Mucosa of stomach (tissue), 1 donor: ENCODE results near the gene RHOU.
"Not testable (repeated sequence)": the region's sequence is repeated elsewhere in the genome, so short reads cannot be mapped to it uniquely, and the experiment has no call there.

ENCODE experiments used
- H3K27me3 ChIP-seq: one replicate; pipeline ENCODE4 v1.7.0; 2013; ENCODE audit warnings: mild to moderate bottlenecking, low read length; ENCODE audit not compliant: control insufficient read depth, insufficient read depth
- H3K36me3 ChIP-seq: one replicate; pipeline ENCODE4 v1.7.0; 2013; ENCODE audit warnings: low read length; ENCODE audit not compliant: control insufficient read depth, insufficient read depth
- H3K4me1 ChIP-seq: one replicate; pipeline ENCODE4 v1.7.0; 2013; ENCODE audit warnings: mild to moderate bottlenecking, low read length; ENCODE audit not compliant: control insufficient read depth, insufficient read depth
- H3K4me3 ChIP-seq: one replicate; pipeline ENCODE4 v1.7.0; 2013; ENCODE audit warnings: low read length
- H3K9ac ChIP-seq: one replicate; pipeline ENCODE4 v1.7.0; 2013; ENCODE audit warnings: mild to moderate bottlenecking, low read length, moderate library complexity
- H3K9me3 ChIP-seq: one replicate; pipeline ENCODE4 v1.7.0; 2013; ENCODE audit warnings: mild to moderate bottlenecking, low read length, moderate library complexity; ENCODE audit not compliant: control insufficient read depth
- donor health status: Pancreatic carcinoma.

Gene RHOU

DNA sequence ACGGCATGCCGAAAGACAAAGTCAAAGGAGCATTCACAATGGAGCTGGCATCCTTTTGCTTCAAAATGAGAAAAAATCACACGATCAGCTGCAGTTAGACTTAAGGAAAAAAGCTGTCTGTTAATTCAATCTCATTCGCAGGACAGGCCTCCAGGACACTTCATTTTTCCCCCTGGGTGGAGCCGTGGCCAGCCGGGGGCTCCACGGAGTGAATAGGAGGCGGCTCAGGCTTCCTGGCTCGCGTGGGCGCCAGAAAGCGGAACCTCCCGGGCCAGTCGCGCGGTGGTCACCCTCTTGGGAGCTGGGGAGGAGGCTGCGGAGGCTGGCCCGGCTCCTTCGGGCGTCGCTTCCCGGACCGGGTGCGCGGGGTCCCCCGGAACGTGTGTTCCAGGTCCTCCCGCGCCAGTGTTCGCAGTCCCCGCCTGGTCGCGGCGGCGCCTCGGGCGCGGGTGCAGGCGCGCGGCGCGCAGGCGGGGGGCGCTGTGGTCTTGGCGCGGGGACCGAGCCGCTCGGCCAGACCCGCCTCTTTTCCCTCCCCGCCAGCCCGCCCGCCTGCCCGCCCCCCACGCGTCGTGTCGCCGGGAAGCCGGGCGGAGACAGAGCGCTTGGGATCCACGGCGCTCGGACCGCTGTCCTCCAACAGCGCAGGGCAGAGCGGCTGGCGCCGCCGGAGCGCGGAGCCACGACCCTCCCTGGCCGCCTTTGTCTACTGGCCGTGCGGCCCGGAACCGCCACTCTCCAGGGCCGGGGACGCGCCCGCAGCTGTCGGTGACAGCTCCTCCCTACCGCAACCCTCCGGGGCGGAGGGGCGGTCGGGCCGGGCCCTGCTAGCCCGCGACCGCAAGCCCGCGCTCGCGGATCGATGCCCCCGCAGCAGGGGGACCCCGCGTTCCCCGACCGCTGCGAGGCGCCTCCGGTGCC lies at the start of gene RHOU:
Gene RHOU (plus strand): TSS at position 599 of the 921 bp plus-strand sequence. CDS start 264 bp downstream, at position 863.
- H3K36me3 ChIP-seq, result peaks cover 10% of the 10 kb centered on the region
- peak within 1 kb of the TSS; percentile 77 for H3K4me3 ChIP-seq
- H3K9ac ChIP-seq, result peak within 1 kb of the TSS; percentile 95
- peaks cover 11% of the 10 kb centered on the region for H3K4me1 ChIP-seq
- no peaks in the 10 kb centered on the region for H3K9me3 ChIP-seq
- H3K27me3 ChIP-seq, result no peaks in the 10 kb centered on the region

DNA sequence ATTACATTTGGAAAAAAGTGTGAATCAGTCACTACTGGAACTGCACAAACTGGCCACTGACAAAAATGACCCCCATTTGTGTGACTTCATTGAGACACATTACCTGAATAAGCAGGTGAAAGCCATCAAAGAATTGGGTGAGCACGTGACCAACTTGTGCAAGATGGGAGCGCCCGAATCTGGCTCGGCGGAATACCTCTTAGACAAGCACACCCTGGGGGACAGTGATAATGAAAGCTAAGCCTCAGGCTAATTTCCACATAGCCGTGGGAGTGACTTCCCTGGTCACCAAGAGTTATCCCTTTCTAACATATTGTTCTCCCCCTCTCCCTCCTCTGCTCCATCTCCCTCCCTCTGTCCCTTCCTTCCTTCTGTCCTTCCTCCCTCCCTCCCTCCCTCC lies 47.7 kb upstream of the RHOU start:
- H3K36me3 ChIP-seq, result no peaks in the 10 kb centered on the region
- no peaks in the 10 kb centered on the region for H3K4me1 ChIP-seq
- no peaks in the 10 kb centered on the region for H3K27me3 ChIP-seq
- no peak overlapping the region for H3K4me3 ChIP-seq
- H3K9ac ChIP-seq, result no peak overlapping the region
- H3K9me3 ChIP-seq, result no peaks in the 10 kb centered on the region

DNA sequence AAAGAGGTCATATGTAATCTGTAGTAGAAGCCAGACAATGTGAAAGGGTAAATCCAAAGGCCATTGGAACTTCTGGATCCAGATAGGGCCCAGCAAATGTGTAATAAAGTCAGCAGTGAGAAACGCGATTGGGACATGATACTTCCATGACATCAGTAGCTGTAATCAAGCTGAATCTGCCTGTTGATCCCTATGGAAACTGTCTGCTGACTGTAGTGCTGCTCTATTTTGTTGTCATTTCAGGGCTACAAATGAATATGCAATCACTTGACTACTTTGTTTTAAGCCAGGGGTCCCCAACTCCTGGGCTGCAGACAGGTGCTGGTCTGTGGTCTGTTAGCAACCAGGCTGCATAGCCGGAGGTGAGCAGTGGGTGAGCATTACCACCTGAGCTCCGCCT lies 46.0 kb upstream of the RHOU start:
- H3K9me3 ChIP-seq, result no peaks in the 10 kb centered on the region
- no peaks in the 10 kb centered on the region for H3K27me3 ChIP-seq
- no peak overlapping the region for H3K4me3 ChIP-seq
- H3K4me1 ChIP-seq, result no peaks in the 10 kb centered on the region
- no peak overlapping the region for H3K9ac ChIP-seq
- H3K36me3 ChIP-seq, result no peaks in the 10 kb centered on the region

DNA sequence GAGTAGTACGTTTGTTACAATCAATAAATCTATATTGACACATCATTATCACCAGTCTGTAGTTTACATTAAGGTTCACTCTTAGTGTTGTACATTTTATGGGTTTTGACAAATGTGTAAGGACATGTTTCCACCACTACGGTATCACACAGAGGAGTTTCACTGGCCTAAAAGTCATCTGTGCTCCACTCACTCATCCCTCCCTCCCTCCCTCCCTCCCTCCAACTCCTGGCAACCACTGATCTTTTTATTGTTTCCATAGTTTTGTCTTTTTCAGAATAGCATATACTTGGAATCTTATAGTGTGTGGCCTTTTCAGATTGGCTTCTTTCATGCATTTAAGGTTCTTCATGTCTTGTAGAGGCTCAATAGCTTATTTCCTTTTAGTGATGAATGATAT lies 44.1 kb upstream of the RHOU start:
- Histone ChIP-seq H3K9me3 (no peaks in the 10 kb centered on the region), H3K9ac (no peak overlapping the region), H3K4me1 (no peaks in the 10 kb centered on the region), H3K27me3 (no peaks in the 10 kb centered on the region), H3K36me3 (no peaks in the 10 kb centered on the region), H3K4me3 (no peak overlapping the region)

DNA sequence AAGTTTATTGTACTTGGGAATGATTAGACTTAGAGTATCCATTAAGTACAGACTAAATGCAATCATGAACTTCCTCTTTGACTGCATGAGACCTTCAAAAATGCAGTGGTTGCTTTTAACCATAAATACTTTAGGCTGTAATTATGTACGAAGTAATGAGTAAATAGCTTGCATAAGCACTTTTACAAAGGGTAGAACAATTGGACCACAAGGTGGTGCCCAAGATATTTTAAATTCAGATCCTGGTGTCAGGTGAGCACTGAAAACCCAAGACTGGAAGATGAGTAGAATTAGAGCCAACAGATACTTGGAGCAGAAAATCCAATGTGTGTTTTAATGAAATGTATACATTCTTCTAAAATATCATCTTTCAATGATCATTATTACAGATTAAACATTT lies 43.4 kb upstream of the RHOU start:
- Histone ChIP-seq H3K9ac (no peak overlapping the region), H3K4me3 (no peak overlapping the region)

DNA sequence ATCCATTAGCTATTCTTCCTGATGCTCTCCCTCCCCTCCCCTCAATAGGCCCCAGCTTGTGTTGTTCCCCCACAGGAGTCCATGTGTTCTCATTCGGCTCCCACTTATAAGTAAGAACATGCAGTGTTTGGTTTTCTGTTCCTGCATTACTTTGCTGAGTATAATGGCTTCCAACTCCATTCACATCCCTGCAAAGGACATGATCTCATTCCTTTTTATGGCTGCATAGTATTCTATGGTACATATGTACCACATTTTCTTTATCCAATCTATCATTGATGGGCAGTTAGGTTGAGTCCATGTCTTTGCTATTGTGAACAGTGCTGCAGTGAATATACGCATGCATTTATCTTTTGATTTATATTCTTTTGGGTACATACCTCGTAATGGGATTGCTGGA lies 40.8 kb upstream of the RHOU start:
- not testable (repeated sequence) for H3K9ac ChIP-seq, H3K4me1 ChIP-seq, H3K27me3 ChIP-seq, H3K4me3 ChIP-seq, H3K9me3 ChIP-seq, H3K36me3 ChIP-seq

More for the DNA sequence above, 43.4 kb upstream of the RHOU start:
- Histone ChIP-seq H3K4me1 (no peaks in the 10 kb centered on the region), H3K9me3 (no peaks in the 10 kb centered on the region), H3K27me3 (no peaks in the 10 kb centered on the region), H3K36me3 (no peaks in the 10 kb centered on the region)

DNA sequence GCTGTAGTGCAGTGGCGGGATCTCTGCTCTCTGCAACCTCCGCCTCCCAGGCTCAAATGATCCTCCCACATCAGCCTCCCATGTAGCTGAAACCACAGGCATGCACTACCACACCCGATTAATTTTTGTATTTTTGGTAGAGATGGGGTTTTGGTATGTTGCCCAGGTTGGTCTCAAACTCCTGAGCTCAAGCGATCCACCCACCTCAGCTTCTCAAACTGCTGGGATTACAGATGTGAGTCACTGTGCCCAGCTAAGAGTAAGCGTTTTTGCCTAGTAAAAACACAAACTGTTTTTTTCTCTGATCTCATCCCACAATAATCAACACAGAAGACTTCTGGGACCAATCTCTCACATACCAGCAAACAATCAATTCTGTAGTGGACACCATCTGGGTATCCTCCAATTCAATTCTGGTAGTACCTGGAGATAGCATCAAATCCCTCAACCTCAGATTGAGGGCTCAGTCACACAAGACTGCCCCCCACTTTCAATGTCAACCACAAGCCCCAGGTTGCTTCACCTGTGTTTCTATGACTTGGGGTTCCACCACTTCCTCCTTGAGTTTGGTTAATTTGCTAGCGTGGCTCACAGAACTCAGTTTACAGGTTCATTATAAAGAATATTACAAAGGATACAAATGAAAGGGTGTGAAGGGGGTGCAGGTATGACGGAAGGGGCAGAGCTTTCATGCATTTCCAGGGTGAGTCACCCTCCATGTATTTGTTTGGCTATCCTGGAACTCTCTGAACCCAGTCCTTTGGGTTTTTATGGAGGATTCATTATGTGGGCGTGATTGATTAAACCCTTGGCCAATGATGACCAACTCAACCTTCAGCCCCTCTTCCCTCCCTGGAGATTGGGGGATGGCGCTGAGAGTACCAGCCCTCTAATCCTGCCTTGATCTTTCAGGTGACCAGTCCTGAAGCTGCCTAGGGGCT lies 40.0 kb upstream of the RHOU start:
- no peaks in the 10 kb centered on the region for H3K9me3 ChIP-seq
- no peaks in the 10 kb centered on the region for H3K4me1 ChIP-seq
- no peak overlapping the region for H3K4me3 ChIP-seq
- no peak overlapping the region for H3K9ac ChIP-seq
- H3K27me3 ChIP-seq, result no peaks in the 10 kb centered on the region
- no peaks in the 10 kb centered on the region for H3K36me3 ChIP-seq

DNA sequence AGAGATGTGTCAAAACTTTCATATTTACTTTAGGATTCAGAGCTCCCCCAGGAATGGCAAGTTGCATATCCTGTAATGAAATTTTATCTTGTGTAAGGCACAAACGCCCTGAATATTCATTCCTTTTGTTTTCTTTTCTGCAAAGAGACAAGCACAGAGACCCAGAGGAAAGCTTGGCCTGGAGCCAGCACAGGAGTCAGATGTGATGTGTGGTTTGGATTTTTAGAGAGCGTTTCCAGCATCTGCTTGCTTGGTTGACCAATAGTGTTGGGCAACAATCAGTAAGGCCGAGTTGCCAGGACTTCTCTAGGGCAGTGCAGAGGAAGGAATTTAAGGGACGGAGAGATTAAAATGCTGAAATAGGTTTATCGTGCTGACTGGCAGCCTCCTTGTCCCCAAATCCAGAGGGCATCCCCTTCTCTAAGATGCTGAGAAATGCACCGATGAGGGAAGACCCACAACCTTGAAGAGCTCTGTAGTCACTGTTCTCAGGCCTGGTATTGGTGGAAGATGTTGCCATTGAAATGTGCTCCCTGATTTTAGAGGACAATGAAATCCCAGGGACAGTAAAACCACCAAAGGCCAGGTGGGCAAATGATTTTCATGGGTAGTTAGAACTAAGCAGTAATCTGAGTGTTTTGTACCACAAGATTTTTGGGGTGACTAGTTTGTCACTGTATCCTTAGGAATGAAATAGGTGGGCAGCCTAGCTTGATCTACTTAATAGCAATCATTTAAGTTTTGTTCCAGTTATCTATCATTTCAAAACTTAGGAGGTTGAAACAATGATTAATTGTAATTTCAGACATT lies 37.9 kb upstream of the RHOU start:
- no peaks in the 10 kb centered on the region for H3K36me3 ChIP-seq
- no peak overlapping the region for H3K9ac ChIP-seq
- H3K4me1 ChIP-seq, result no peaks in the 10 kb centered on the region
- H3K4me3 ChIP-seq, result no peak overlapping the region
- no peaks in the 10 kb centered on the region for H3K9me3 ChIP-seq
- H3K27me3 ChIP-seq, result no peaks in the 10 kb centered on the region

DNA sequence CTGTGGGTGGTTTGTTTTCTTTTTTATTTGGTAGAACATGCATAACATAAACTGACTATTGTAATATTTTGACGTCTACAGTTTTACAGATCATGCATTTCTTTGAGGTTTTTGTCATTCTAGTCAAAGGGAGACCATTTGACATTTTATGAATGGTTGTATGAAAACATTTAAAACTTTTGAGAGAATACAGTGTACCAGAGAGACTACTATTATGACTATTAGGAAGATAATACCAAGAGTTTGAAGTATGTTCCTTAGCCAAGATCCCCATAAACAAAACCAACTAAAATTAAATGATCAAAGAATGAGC lies 37.3 kb upstream of the RHOU start:
- Histone ChIP-seq H3K36me3 (no peaks in the 10 kb centered on the region), H3K9me3 (no peaks in the 10 kb centered on the region), H3K27me3 (no peaks in the 10 kb centered on the region), H3K4me1 (no peaks in the 10 kb centered on the region), H3K4me3 (no peak overlapping the region), H3K9ac (no peak overlapping the region)

DNA sequence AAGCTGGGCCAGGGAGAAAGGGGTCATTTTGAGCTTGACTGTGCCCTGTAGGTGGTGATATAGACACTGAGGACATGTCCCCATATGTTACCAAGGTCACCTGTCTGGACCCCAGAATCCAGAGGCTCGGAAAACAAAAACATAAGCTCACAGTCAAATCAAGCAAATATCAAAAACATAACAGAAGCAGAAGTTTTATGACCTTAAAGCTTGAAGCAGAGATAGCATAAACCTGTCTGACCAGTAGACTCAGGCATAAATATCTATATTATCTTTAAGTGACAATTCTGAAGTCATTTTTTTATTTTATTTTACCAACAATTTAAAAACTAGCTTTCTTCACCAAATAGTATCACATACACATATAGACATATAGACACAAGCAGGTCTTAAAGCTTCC lies 32.8 kb upstream of the RHOU start:
- Histone ChIP-seq H3K9ac (no peak overlapping the region), H3K36me3 (no peaks in the 10 kb centered on the region), H3K27me3 (no peaks in the 10 kb centered on the region), H3K4me1 (no peaks in the 10 kb centered on the region), H3K4me3 (no peak overlapping the region), H3K9me3 (no peaks in the 10 kb centered on the region)

DNA sequence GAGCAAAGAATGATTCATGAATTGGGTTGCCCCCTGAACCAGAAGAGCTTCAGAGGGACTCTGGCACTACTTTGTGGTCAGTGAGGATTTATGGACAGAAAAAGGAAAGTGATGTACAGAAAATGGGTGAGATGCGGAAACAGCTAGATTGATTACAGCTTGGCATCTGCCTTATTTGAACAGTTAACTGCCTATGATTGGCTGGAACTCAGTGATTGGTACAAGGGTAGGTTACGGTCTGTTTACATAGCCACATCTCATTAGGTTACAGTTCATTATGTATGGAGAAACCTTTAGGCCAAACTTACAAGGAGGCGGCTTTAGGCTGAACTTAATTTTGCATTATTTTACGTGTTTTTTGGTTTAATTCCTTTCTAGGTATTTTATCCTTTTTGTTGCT lies 29.0 kb upstream of the RHOU start:
- Histone ChIP-seq H3K4me1 (no peaks in the 10 kb centered on the region), H3K9ac (no peak overlapping the region), H3K9me3 (no peaks in the 10 kb centered on the region), H3K27me3 (no peaks in the 10 kb centered on the region), H3K36me3 (no peaks in the 10 kb centered on the region), H3K4me3 (no peak overlapping the region)
